ENCODE measurements around the gene P2RX1. TPM values are rescaled to one million over a fixed set of nuclear protein-coding genes. Genes with fewer than 3 reads are reported as not detected.

P2RX1 gene
- total and polyA plus RNA-seq, 12 donors, result 0.42 to 8.6 (median 1.1) TPM

DNA sequence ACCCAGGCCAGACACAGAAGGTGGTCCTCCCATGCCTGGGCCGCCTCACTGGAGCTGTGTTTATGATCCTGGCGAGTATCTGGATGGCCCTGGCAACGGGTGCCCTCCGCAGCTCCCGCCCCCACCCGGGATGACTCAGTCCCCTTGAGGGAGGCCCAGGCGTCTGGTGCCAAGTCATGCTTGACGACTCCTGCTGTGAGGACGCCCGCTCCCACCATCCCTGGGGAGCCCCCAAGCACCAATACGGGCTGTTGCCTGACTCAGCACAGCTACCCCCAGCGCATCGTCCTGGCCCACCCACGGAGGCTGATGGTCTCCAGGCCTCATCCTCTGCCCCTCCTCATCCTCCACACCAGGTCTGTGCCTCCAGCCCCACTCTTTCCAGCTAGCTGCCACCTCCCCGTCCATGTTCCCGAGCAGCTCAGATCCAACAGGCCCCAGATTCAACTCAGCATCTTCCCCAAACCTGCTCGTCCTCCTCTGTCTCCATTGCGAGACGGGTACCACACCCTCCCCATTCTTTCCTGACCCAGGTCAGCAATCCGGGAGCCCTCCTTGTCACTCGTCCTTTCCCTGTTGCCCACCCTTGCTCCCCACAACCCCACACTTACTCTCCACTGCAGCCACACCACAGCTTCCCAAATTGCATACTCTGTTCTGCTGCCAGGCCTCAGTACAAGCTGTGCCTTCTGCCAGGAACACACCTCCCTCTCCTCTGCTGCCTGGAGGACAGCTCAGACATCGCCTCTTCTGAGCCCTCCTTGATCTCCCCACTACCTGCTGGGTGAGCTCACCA lies 26.0 kb downstream of the P2RX1 start:
- Histone ChIP-seq H3K27ac (peak overlapping the region in 4 of 5 donors; percentile 52 to 91 (median 91)), H3K36me3 (replicated peaks in 1 of 2) (peaks cover 0 to 2% of the 10 kb centered on the region in 2 donors), H3K9me3 (replicated peaks in 1 of 3) (no peaks in the 10 kb centered on the region), H3K4me1 (replicated peaks in 1 of 2) (peaks cover 74 to 80% of the 10 kb centered on the region in 2 donors), H3K27me3 (no peaks in the 10 kb centered on the region), H3K4me3 (no peak overlapping the region)
- peak in 1 of 2 donors; percentile 71 for TF ChIP-seq POLR2A (IDR thresholded peaks at IDR 0.05)
- no peak for TF ChIP-seq CTCF (IDR thresholded peaks at IDR 0.05)
- intact Hi-C loops (cut with DNase I), result no loop called here
- peak; percentile 92 to 96 (median 93) for DNase-seq
- WGBS, 4 donors, result 41 to 44% (median 43%) methylated on average over 15 to 22 of the region's 22 CpGs

DNA sequence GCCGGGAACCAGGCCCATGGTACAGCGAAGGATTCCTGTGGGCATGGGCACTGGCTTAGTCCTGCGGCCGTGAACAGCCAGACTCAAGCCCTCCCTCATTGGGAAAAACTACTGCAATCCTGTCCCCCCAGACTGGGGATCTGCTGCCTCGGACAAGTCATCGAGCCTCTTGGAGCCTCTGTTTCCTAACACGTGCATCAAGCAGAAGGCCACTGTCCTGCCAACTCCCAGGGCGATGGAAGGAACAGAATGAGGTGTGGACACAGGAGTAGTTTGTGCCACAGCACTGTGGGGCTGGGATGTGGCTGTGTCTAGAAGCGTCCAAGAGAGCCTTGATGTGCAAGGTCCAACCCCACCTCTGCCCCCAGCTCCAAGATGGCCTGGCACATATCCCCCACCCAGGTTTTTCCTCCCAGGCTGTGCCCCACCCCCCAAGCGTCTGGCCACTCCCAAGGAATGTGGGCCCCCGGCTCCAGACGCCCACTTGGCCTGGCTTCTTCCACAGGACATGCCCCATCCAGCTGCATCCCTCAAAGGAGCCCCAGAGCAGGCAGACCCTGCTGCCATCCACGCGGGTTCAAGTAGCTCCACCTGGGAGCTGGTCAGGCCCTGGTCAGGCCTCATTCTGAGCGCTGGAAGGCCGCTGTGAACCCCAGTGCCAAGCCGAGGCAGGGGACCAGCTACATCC lies 26.8 kb downstream of the P2RX1 start:
- DNase-seq, result no peak
- Histone ChIP-seq H3K27me3 (no peaks in the 10 kb centered on the region), H3K4me1 (replicated peaks in 1 of 2) (peaks cover 67 to 75% of the 10 kb centered on the region in 2 donors), H3K27ac (peak overlapping the region in 4 of 5 donors; percentile 52 to 91 (median 91)), H3K9me3 (replicated peaks in 1 of 3) (no peaks in the 10 kb centered on the region), H3K4me3 (peak overlapping the region in 1 of 4 donors; percentile 4), H3K36me3 (replicated peaks in 1 of 2) (peaks cover 0 to 9% of the 10 kb centered on the region in 2 donors)
- no peak for TF ChIP-seq POLR2A (IDR thresholded peaks at IDR 0.05)
- TF ChIP-seq CTCF (IDR thresholded peaks at IDR 0.05), result no peak
- intact Hi-C loops (cut with DNase I), result no loop called here
- 68 to 100% (median 76%) methylated on average over 4 to 17 of the region's 17 CpGs for WGBS, 4 donors

DNA sequence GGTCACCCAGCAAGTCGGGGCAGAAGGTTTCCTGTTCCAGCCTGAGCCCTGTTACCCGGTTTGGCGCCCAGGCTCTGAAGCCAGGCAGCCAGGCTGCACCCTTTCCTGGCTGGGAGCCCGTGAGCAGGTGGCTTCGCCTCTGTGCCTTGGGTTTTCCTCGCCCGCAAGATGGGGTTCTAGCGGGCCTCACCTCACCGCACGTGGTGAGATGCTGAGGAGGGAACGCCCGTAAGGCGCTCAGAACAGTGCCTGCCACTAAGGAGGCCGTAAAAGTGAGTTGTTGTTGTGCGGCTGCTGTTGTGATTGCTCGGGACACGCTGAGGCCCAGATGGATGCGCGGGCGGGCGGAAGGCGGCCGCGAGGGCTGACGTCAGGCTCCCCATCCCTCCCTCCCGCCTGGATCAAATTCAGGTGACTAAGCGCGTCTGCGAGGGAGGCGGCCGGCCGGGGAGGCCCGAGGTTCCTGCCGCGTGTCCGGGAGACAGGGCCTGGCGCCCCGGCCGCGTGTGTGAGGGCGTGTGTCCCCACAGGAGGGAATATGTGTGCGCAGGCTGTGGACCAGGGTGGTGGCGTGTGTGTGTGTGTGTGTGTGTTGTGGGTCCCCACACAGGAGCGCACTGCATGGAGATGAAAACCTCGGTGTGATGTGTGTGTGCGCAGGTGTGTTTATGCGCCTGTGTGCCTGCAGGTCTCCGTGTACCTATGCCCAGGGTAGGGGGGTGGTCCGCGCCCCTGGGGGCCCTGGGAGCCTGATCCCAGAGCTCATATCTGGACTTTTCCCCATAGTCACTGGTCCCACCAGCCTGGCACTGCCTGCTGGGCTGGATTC lies 27.7 kb downstream of the P2RX1 start:
- Histone ChIP-seq H3K9me3 (replicated peaks in 1 of 3) (no peaks in the 10 kb centered on the region), H3K36me3 (replicated peaks in 1 of 2) (peaks cover 0 to 18% of the 10 kb centered on the region in 2 donors), H3K4me1 (replicated peaks in 1 of 2) (peaks cover 58 to 66% of the 10 kb centered on the region in 2 donors), H3K27ac (peak overlapping the region in 4 of 5 donors; percentile 21 to 91 (median 91)), H3K4me3 (no peak overlapping the region), H3K27me3 (no peaks in the 10 kb centered on the region)
- 76 to 86% (median 77%) methylated on average over 41 to 50 of the region's 50 CpGs for WGBS, 4 donors
- DNase-seq, result peak; percentile 38 to 94 (median 61)
- TF ChIP-seq CTCF (IDR thresholded peaks at IDR 0.05) (no peak), POLR2A (IDR thresholded peaks at IDR 0.05) (peak in 1 of 2 donors; percentile 12)
- intact Hi-C loops (cut with DNase I), result no loop called here
